K562 (cell line): ENCODE data around the gene MCC. TPM values are rescaled to one million over a fixed set of nuclear protein-coding genes. Genes with fewer than 3 reads are reported as not detected.

Source experiments
- ATAC-seq: fragments of 200-7000 bp; cut with Tn5 transposase; 3 replicates; pipeline ENCODE4 v1.9.1; 2020; ENCODE audit warnings: moderate library complexity
- BruUV-seq: library from RNA; stranded (reverse); fragments of 400-500 nt; replicated peaks from 2 replicates; lab custom pipeline; 2021; lab: Mats Ljungman, UMichigan
- CTCF ChIA-PET: fragments of 300-600 bp; formaldehyde crosslinking; extraction: SDS; loops from one replicate; lab custom pipeline; 2021; ENCODE audit warnings: low intra/inter-chr PET ratio; lab: Yijun Ruan, JAX
- POLR2A ChIA-PET: fragments of 300-600, 350-650 bp; sonication (Branson Sonifier 250); formaldehyde crosslinking; extraction: SDS; loops from one replicate; lab custom pipeline; 2021; ENCODE audit warnings: antibody characterized with exemption, inconsistent platforms; lab: Yijun Ruan, JAX
- DNase-seq, 4 experiments: peaks; one replicate each; pipeline versions ENCODE4 v3.0.0 to v3.0.0-alpha.2; 2011 to 2018; ENCODE audit warnings: low spot score in 3 of 4, mixed read lengths in 3 of 4; ENCODE audit errors: extremely low read depth in 1 of 4
- FAIRE-seq: peaks from 2 replicates; lab custom pipeline; 2011; peaks lifted over from hg19 to GRCh38; lab: Jason Lieb, UNC
- H2AFZ ChIP-seq: 2 replicates; pipeline ENCODE4 v1.6.0; 2011; ENCODE audit warnings: low read depth, low read length, control low read depth, inconsistent platforms
- H3K27ac ChIP-seq: fragments of 200-600 bp; 3 replicates; pipeline ENCODE4 v1.8.0; 2011; ENCODE audit warnings: low read depth, mild to moderate bottlenecking, control low read depth, inconsistent platforms, low read length, moderate library complexity, mixed read lengths; ENCODE audit errors: extremely low read depth
- H3K27me3 ChIP-seq, 2 experiments: fragments of 300-600 bp in 1 of 2; 2 replicates in 1 of 2; 3 replicates in 1 of 2; pipeline versions ENCODE4 v1.6.0 to v1.8.0; 2011; ENCODE audit warnings: inconsistent platforms in 2 of 2, low read length in 2 of 2, mild to moderate bottlenecking in 1 of 2, mixed read lengths in 1 of 2, moderate library complexity in 1 of 2; ENCODE audit not compliant: control insufficient read depth in 2 of 2, insufficient read depth in 2 of 2
- H3K36me3 ChIP-seq: fragments of 300-600 bp; 3 replicates; pipeline ENCODE4 v1.8.0; 2011; ENCODE audit warnings: mild to moderate bottlenecking, low read length, inconsistent platforms; ENCODE audit not compliant: control insufficient read depth, insufficient read depth
- H3K4me1 ChIP-seq, 2 experiments: fragments of 200-600 bp in 1 of 2; replicated peaks in 1 of 2; 2 replicates in 1 of 2; 3 replicates in 1 of 2; pipeline versions ENCODE4 v1.5.1 to v1.8.0; 2011; ENCODE audit warnings: inconsistent platforms in 2 of 2, low read length in 2 of 2, mild to moderate bottlenecking in 1 of 2, mixed read lengths in 1 of 2, moderate library complexity in 1 of 2; ENCODE audit not compliant: control insufficient read depth in 2 of 2, insufficient read depth in 2 of 2
- H3K4me2 ChIP-seq: 2 replicates; pipeline ENCODE4 v1.6.1; 2011; ENCODE audit warnings: low read length, control low read depth, inconsistent platforms, mixed read lengths; ENCODE audit not compliant: insufficient read depth
- H3K4me3 ChIP-seq: fragments of 200-600 bp; sonication (generic), shearing (Covaris generic); 2 replicates; pipeline ENCODE4 v1.5.1; 2016; ENCODE audit warnings: control low read depth, inconsistent platforms
- H3K79me2 ChIP-seq: fragments of 200-600 bp; 3 replicates; pipeline ENCODE4 v1.8.0; 2011; ENCODE audit warnings: low read length, inconsistent platforms; ENCODE audit not compliant: control insufficient read depth, insufficient read depth
- H3K9ac ChIP-seq, 2 experiments: 2 replicates each; pipeline versions ENCODE4 v1.6.0 to v1.6.1; 2011; ENCODE audit warnings: low read depth in 2 of 2, low read length in 2 of 2, control low read depth in 1 of 2, inconsistent platforms in 1 of 2, mild to moderate bottlenecking in 1 of 2, mixed read lengths in 1 of 2; ENCODE audit not compliant: insufficient read depth in 1 of 2
- H3K9me1 ChIP-seq: one replicate; pipeline ENCODE4 v1.6.0; 2011; ENCODE audit warnings: inconsistent platforms, mild to moderate bottlenecking, low read length, moderate library complexity; ENCODE audit not compliant: control insufficient read depth, insufficient read depth
- H3K9me3 ChIP-seq: replicated peaks from 2 replicates; pipeline ENCODE4 v1.5.1; 2011; ENCODE audit warnings: low read depth, low read length, inconsistent platforms; ENCODE audit not compliant: control insufficient read depth, insufficient read depth
- H4K20me1 ChIP-seq: replicated peaks from 2 replicates; pipeline ENCODE4 v1.6.1; 2011; ENCODE audit warnings: low read length, inconsistent platforms, mixed read lengths; ENCODE audit not compliant: control insufficient read depth, insufficient read depth
- ARID1B ChIP-seq: fragments of 450-650 bp; IDR thresholded peaks from 2 replicates; pipeline ENCODE4 v1.6.1; 2016; ENCODE audit warnings: antibody characterized with exemption, mild to moderate bottlenecking, inconsistent platforms
- HMG20B ChIP-seq: fragments of 250-450 bp; sonication (Bioruptor Pico); IDR thresholded peaks from 2 replicates; pipeline ENCODE4 v1.5.0; 2021; ENCODE audit warnings: mild to moderate bottlenecking
- NFIC ChIP-seq: fragments of 450-650 bp; IDR thresholded peaks from 2 replicates; pipeline ENCODE4 v1.6.1; 2017; ENCODE audit warnings: mild to moderate bottlenecking, inconsistent platforms
- NFIX ChIP-seq: fragments of 250-450 bp; sonication (Bioruptor Pico); IDR thresholded peaks from 2 replicates; pipeline ENCODE4 v1.4.0; 2020; ENCODE audit warnings: low read depth, mild to moderate bottlenecking, moderate library complexity
- SMAD1 ChIP-seq: fragments of 150-350 bp; IDR thresholded peaks from 2 replicates; pipeline ENCODE4 v1.6.1; 2014; ENCODE audit warnings: low read length, low read depth; ENCODE audit not compliant: partially characterized antibody
- SRF ChIP-seq, 2 experiments: fragments of 250-450, 450-650 bp in 1 of 2; sonication (Bioruptor Pico) in 1 of 2; sonication (generic) in 1 of 2; formaldehyde crosslinking; IDR thresholded peaks; 2 replicates each; pipeline versions ENCODE4 v1.5.0 to v1.5.1; 2020 to 2022; ENCODE audit warnings: mild to moderate bottlenecking in 1 of 2, missing genetic modification reagents in 1 of 2
- THAP7 ChIP-seq: fragments of 250-450 bp; sonication (Bioruptor Pico); IDR thresholded peaks from 2 replicates; pipeline ENCODE4 v1.5.0; 2021
- ZC3H8 ChIP-seq: fragments of 450-650 bp; IDR thresholded peaks from 2 replicates; pipeline ENCODE4 v1.6.1; 2017
- ZKSCAN3 ChIP-seq: fragments of 250-450 bp; sonication (Bioruptor Pico); IDR thresholded peaks from 2 replicates; pipeline ENCODE4 v1.4.0; 2020
- ZNF143 ChIP-seq: sonication (generic); formaldehyde crosslinking; IDR thresholded peaks from 2 replicates; pipeline ENCODE4 v1.9.0; 2022; ENCODE audit warnings: mild to moderate bottlenecking, missing genetic modification reagents
- ZNF780A ChIP-seq: fragments of 250-450 bp; sonication (Bioruptor Pico); IDR thresholded peaks from 2 replicates; pipeline ENCODE4 v1.5.0; 2021; ENCODE audit warnings: mild to moderate bottlenecking
- ZNF830 ChIP-seq: fragments of 250-450 bp; sonication (Bioruptor Pico); IDR thresholded peaks from 2 replicates; pipeline ENCODE4 v1.5.0; 2021; ENCODE audit warnings: mild to moderate bottlenecking
- WGBS: fragments of 100-300 bp; shearing (Covaris generic); methylation state at CpG from one replicate; pipeline ENCODE4 v1.1.6; 2016; ENCODE audit warnings: low coverage, mixed read lengths; ENCODE audit not compliant: insufficient coverage; ENCODE audit errors: missing lambda C conversion rate; 5-methylcytosine and 5-hydroxymethylcytosine counted together
- in situ Hi-C: fragments of 300-500 bp; cut with MboI; formaldehyde crosslinking; loops from 4 replicates; pipeline ENCODE4 v1.15.0; 2018; ENCODE audit warnings: inconsistent platforms, mixed read lengths
- intact Hi-C: fragments of 100-400 bp; cut with micrococcal nuclease; formaldehyde crosslinking; loops from 2 replicates; pipeline ENCODE4 v1.14.2; 2022
- polyA plus RNA-seq, 8 experiments: library from polyadenylated mRNA; depleted of rRNA in 4 of 8; stranded (reverse) in 5 of 8; unstranded in 3 of 8; fragments of >200 nt; fragmentation: Nextera tagmentation in 2 of 8; fragmentation: Illumina TruSeq in 1 of 8; extraction: Ambion mirVana in 2 of 8; extraction: Trizol in 1 of 8; gene quantifications; 2 replicates each; pipeline versions ENCODE4 v1.2.1 to v1.2.3, GENCODE V29; 2011 to 2014; ENCODE audit warnings: inconsistent platforms in 1 of 8, missing spikeins in 1 of 8
- total RNA-seq, 7 experiments: library from RNA; depleted of rRNA in 6 of 7; stranded (reverse); fragments of >200 nt in 6 of 7; fragmentation: Illumina TruSeq in 2 of 7; extraction: Trizol in 2 of 7; gene quantifications; 2 replicates each; pipeline versions ENCODE4 v1.2.1 to v1.2.3, GENCODE V29; 2011 to 2021; ENCODE audit warnings: low replicate concordance in 1 of 7

Gene MCC
- total and polyA plus RNA-seq, 9 of the 15 experiments (the other 6 are each of a cell fraction or from before 2014, with no cell fraction given): 0.04 to 0.24 (median 0.06) TPM; not detected in 1

GRCh38 chr5:113480243-113480642 lies 8.0 kb downstream of the MCC start:
- DNase-seq: no peak
- Histone ChIP-seq H3K9ac (no peak overlapping the region), H4K20me1 (no peaks in the 10 kb centered on the region), H3K9me1 (no peaks in the 10 kb centered on the region), H3K9me3 (no peaks in the 10 kb centered on the region), H3K27me3 (no peaks in the 10 kb centered on the region; a peak in 2 of 5 replicates), H3K79me2 (no peaks in the 10 kb centered on the region), H3K4me3 (no peak overlapping the region), H3K27ac (no peak overlapping the region), H3K4me2 (no peak overlapping the region), H3K36me3 (no peaks in the 10 kb centered on the region), H2AFZ (no peak overlapping the region), H3K4me1 (no peaks in the 10 kb centered on the region)
- CTCF ChIA-PET: no interaction called here
- in situ Hi-C loops: no loop called here
- TF ChIP-seq SMAD1: peak; percentile 29
- no peak for TF ChIP-seq THAP7 (CRISPR knock-in tag)
- no peak for TF ChIP-seq ZKSCAN3 (CRISPR knock-in tag)
- no peak for TF ChIP-seq ZC3H8
- TF ChIP-seq NFIX: peak; percentile 90
- TF ChIP-seq ZNF830 (CRISPR knock-in tag): no peak
- TF ChIP-seq ARID1B: no peak
- no peak for TF ChIP-seq ZNF780A (CRISPR knock-in tag)
- no peak for TF ChIP-seq SRF (CRISPR knock-in tag; IDR thresholded peaks at IDR 0.05)
- TF ChIP-seq HMG20B (CRISPR knock-in tag): no peak
- peak; percentile 98 for TF ChIP-seq NFIC
- no peak for TF ChIP-seq ZNF143 (CRISPR knock-in tag)
- POLR2A ChIA-PET: no interaction called here
- no peak for ATAC-seq
- no peak for FAIRE-seq
- intact Hi-C loops: no loop called here
- WGBS: 5% methylated on average over 5 of the region's 5 CpGs
- BruUV-seq: no TSS peak
